GM19467 (cell line): ENCODE results near the gene RAB40A.
"Not testable (repeated sequence)": the region's sequence is repeated elsewhere in the genome, so short reads cannot be mapped to it uniquely, and the experiment has no call there.

Experiments used
- ATAC-seq: cut with Tn5 transposase; IDR thresholded peaks from one replicate; pipeline ENCODE4 v1.9.1; 2021; ENCODE audit warnings: mild to moderate bottlenecking, moderate library complexity; ENCODE audit not compliant: unreplicated experiment

RAB40A gene

GRCh38 chrX:103524747-103525146 lies 5.5 kb upstream of the RAB40A start:
- ATAC-seq = no peak

- no peak for ATAC-seq
Observed at GRCh38 chrX:103523605-103524004, 4.3 kb upstream of the RAB40A start.

- no peak for ATAC-seq
Observed at GRCh38 chrX:103520386-103520785, 1.1 kb upstream of the RAB40A start.

GRCh38 chrX:103518571-103518970 lies 718 bp downstream of the RAB40A start:
- no peak for ATAC-seq

DNA sequence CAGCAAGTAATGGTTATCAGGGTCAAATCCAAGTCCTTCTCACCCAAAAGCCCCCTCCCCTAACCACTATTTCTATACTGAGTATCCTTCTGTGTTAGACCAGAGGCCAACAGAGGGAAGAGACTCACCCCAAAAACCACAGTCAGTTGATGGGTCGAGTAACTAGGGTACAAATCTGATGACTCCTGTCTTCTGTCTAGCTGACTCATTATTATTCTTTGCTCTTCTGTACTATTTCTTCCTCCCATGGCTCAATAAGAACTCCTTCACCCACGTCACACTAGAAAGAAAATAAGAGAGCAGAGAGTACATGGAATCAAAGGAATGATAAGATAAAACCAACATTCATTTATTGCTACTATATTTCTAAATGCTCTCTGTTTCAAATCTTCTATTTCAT lies 2.0 kb downstream of the RAB40A start:
- no peak for ATAC-seq

- ATAC-seq = no peak
Observed at GRCh38 chrX:103513476-103514108, 5.7 kb downstream of the RAB40A start.

- no peak for ATAC-seq
Observed at GRCh38 chrX:103513067-103513466, 6.2 kb downstream of the RAB40A start.

DNA sequence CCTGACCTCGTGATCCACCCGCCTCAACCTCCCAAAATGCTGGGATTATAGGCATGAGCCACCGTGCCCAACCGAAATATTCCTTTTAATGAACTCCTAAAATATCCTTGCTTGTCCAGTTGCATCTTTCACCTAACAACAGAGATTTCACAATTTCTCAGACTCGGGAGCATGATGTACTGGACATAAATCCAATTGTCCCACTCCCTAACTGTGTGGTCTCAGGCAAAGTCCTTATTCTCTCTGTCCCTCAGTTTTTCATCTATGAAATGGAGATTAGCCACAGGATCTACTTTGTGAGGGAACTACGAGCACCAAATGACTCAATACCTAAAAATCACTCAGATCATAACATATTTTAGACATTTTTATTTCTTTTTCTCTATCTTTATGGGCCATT lies 9.3 kb downstream of the RAB40A start:
- no peak for ATAC-seq

GRCh38 chrX:103503853-103504207 lies 15.5 kb downstream of the RAB40A start:
- no peak for ATAC-seq

DNA sequence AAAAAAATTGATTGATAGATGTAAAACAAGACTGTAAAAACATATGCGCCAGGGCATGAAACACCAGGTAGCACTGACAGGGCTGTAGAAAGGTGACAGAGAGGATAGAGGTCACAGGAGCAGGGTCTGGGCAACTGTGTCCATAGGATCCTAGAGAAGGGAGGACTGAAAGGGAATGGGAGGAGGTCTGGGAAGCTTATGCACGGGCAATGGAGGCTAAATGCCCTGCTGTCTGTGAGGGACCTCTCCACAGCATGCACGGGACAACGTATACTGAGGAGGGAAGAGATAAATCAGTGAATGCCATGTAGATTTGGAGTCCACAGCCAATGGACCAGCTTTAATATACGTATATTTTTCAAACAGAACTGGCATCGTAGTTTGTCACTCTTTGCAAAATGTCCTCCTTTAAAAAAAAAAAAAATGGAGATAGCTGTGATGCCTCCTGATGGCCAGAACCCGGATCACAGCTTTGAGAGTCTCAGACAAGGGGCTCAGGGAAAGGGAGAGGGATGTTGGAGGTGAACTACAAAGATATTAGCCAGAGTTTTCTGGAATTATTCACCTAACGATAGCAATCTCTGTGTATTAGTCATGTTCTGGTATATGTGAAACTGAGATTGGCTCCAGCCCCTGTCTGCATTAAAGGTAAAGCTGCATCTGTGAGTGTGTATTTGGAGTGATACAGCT lies 16.0 kb downstream of the RAB40A start:
- no peak for ATAC-seq

GRCh38 chrX:103498786-103499185 lies 20.5 kb downstream of the RAB40A start:
- no peak for ATAC-seq

- ATAC-seq = no peak
Observed at GRCh38 chrX:103495786-103496185, 23.5 kb downstream of the RAB40A start.

GRCh38 chrX:103493578-103493977 lies 25.7 kb downstream of the RAB40A start:
- ATAC-seq = not testable (repeated sequence)

DNA sequence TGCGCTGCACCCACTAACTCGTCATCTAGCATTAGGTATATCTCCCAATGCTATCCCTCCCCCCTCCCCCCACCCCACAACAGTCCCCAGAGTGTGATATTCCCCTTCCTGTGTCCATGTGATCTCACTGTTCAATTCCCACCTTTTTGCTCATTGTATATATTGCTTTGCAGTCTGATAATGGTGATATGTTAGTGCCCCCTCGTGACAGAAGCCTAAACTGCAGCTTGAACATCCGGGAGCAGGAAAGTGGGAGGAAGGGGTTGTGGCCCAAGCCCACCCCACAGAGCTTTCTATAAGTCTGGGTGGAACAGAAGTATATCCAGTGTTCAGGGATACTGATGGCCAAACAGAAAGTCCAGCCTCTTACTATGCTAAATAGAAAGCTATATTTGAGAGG lies 29.6 kb downstream of the RAB40A start:
- ATAC-seq = not testable (repeated sequence)

- ATAC-seq = no peak
Observed at GRCh38 chrX:103488794-103489193, 30.5 kb downstream of the RAB40A start.

DNA sequence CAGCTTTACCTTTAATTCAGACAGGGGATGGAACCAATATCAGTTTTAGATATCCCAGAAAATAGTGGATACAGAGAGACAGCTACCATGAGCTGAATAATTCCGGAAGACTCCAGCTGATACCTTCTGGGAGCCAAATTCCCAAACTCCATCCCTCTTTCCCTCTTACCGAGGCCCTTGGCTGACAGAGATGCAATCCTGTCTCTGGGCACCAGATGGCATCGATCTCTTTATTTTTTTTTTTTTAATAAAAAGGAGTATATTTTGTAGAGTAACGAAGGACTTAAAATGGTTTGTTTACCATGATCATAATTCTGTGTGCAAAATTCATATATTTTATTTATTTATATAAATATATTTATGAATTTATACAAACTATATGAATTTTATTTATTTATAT lies 31.0 kb downstream of the RAB40A start:
- ATAC-seq = no peak

GRCh38 chrX:103483720-103484119 lies 35.6 kb downstream of the RAB40A start:
- ATAC-seq = no peak

GRCh38 chrX:103480526-103480925 lies 38.8 kb downstream of the RAB40A start:
- no peak for ATAC-seq

DNA sequence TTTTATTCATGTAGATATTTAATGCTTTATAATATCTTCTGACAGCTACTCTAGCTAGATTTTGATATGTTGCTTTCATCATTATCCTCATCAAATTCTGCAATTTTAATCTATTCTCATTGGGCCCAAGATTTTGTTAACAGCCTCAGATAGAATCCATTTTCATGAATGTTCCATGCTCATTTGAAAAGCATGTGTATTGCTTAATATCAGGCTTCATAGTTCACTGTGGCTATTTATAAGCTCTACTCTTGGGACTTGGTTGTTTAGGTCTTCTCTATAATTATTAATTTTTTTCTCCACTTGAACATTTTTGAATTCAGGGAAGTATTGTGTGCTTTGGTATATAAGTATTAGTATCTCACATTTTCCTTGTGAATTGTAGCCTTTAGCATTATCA lies 41.8 kb downstream of the RAB40A start:
- no peak for ATAC-seq

DNA sequence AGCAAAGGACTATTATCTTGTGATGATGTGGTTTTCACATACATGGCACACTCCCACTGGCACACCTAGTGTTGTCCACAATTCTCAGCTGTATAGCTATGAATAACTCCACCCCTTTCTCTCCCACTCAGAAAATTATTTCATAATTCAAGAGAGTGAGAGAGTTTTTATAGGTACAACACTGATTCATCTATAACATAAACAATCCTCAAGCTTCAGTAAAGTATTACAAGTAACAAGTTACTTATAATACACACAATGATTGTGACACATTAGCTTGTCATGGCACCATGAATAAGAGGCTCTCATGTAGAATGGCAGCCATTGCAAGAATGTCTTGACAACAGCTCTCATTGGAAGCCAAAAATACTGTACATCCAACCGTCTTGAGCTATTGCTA lies 43.9 kb downstream of the RAB40A start:
- ATAC-seq = no peak

- not testable (repeated sequence) for ATAC-seq
Observed at GRCh38 chrX:103469977-103470376, 49.3 kb downstream of the RAB40A start.

DNA sequence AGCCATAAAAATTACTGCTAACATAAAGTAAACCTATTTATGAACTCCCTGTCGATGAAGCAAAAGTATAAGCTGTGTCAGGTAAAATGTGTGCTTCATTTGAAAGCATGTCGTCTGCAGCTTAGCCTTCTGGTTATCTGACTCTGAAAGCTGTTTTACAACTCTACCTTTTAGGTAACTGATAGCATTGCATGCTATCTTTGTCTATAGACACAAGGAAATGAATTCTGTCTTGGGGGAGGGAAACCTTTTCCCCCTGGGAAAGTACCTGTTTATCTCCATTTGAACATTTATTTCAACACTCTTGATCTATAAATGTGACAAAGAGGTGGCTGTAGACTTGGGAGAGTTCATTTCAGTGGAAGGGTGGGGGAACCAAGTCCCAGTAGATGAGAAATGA lies 51.4 kb downstream of the RAB40A start:
- ATAC-seq = no peak

GRCh38 chrX:103467156-103467555 lies 52.1 kb downstream of the RAB40A start:
- no peak for ATAC-seq
